ENCODE data around the gene PRRC2A.

Gene PRRC2A

GRCh38 chr6:31651602-31652191, 31.2 kb downstream of the PRRC2A start:
- DNase-seq (ENCODE audit: low read depth in 2 of 2), result no peak

GRCh38 chr6:31652925-31653724, 32.6 kb downstream of the PRRC2A start:
- DNase-seq (ENCODE audit: low read depth in 2 of 2), result no peak

DNA sequence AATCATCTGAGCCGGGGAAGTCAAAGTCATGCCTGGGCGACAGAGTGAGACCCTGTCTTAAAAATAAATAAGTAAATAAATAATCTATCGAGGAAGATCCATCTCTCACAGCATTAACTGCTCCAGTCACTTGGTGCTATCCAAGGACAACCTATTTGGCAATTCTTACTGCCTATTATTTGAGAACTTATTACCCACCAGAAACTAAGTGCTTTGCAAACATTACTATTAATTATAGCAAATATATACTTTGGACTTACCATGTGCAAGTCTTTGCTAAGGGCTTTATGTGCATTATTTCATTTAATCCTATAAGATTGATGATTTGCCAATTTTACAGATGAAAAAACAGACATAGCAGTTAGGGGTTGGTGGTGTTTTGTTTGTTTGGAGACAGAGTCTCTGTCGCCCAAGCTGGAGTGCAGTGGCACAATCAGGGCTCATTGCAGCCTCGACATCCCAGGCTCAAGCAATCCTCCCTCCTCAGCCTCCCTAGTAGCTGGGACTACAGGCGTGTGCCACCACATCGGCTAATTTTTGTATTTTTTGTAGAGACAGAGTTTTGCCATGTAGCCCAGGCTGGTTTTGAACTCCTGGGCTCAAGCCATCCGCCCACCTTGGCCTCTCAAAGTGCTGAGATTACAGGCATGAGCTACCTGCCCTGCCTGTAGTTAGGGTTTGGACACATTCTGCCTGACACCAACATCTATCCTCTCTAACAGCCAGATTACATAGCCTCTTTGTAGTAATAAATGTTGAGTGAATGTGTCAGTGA, 34.2 kb downstream of the PRRC2A start:
- DNase-seq (ENCODE audit: low read depth in 2 of 2), result no peak

DNA sequence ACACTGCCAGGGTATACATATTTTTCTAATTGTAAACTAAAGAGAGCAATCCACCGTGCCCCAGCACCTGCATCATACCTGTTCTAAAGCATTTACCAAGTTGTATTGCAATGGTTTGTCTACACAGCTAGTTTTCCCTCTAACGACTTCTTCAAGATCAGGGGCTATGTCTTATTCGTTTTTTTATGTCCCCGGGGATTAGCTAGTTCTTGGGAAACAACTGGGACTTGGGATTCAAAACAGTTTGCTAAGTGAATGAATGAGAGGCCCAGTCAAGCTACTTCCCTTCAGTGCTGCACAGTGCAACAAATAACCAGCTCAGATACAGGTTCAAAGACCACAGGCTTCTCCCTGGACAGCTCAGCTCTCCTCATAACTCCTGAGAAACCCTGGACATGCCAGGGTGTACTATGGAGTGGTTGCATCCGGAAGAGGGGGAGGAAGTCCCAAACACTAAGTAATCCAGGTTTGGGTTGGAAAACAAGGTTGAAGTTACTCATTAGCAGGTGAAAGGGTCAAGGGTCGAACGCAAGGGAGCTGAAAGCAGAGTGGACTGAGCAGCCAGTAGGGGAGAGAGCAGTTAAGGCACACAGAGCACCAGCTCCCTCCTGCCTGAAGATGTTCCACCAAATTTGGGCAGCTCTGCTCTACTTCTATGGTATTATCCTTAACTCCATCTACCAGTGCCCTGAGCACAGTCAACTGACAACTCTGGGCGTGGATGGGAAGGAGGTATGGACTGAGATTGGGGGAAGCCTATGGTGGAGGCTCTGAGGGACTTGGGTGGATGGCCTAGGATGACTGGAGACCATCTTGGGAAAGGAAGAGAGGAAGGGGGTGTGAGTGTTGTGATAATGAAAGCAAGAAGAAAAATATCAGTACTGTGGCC, 35.1 kb downstream of the PRRC2A start, which contains the start of gene APOM:
Gene APOM, plus strand, starts transcription at position 546 of the 889 bp plus-strand sequence. Its CDS starts 73 bp downstream, at position 619.
- no peak for DNase-seq (ENCODE audit: low read depth in 2 of 2)

- no peak for DNase-seq (ENCODE audit: low read depth in 2 of 2)
These were observed 37.1 kb downstream of the PRRC2A start for GRCh38 chr6:31657406-31658157.

- no peak for DNase-seq (ENCODE audit: low read depth in 2 of 2)
These were observed 37.7 kb downstream of the PRRC2A start for GRCh38 chr6:31658158-31658688.

GRCh38 chr6:31658983-31659648, 38.6 kb downstream of the PRRC2A start:
- DNase-seq (ENCODE audit: low read depth in 2 of 2), result no peak

GRCh38 chr6:31659649-31660380, 39.3 kb downstream of the PRRC2A start:
- DNase-seq (ENCODE audit: low read depth in 2 of 2), result no peak

- no peak for DNase-seq (ENCODE audit: low read depth in 2 of 2)
These were observed 40.1 kb downstream of the PRRC2A start, which contains the start of gene C6orf47 for GRCh38 chr6:31660381-31661261. TSS of gene C6orf47 (minus strand) at chr6:31660778. CDS start at chr6:31659947, 831 bp downstream.

GRCh38 chr6:31661262-31662123, 41.0 kb downstream of the PRRC2A start:
- DNase-seq (ENCODE audit: low read depth in 2 of 2), result no peak

DNA sequence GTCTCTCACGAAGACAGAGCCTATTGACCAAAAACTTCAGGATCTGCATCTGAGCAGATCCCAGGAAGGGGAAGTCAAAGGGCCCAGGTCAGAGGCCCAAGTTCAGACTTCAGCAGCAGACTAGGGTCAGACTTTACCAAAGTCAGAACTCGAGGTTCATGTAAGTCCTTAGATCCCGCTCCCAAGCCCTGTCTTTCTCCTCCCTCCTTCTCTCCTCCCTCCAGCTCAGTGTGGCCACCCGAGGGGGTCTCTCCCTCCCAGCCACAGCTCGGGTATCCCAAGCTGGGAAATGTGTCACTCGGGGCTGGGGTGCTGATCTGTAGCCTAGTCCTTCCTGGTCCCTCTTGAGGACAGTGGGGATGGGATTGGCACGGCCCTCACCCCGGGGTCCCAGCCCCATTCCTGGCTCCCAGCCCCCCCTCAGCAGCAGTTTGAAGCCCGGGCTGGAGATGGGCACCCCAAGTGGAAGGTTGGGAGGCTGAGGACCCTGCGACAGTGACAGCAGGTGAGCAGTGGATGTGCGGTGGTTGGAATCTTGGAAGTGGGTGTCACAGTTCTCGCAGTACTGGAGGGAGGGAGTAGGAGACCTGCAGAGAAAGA, 41.7 kb downstream of the PRRC2A start:
- DNase-seq (ENCODE audit: low read depth in 2 of 2), result no peak

DNA sequence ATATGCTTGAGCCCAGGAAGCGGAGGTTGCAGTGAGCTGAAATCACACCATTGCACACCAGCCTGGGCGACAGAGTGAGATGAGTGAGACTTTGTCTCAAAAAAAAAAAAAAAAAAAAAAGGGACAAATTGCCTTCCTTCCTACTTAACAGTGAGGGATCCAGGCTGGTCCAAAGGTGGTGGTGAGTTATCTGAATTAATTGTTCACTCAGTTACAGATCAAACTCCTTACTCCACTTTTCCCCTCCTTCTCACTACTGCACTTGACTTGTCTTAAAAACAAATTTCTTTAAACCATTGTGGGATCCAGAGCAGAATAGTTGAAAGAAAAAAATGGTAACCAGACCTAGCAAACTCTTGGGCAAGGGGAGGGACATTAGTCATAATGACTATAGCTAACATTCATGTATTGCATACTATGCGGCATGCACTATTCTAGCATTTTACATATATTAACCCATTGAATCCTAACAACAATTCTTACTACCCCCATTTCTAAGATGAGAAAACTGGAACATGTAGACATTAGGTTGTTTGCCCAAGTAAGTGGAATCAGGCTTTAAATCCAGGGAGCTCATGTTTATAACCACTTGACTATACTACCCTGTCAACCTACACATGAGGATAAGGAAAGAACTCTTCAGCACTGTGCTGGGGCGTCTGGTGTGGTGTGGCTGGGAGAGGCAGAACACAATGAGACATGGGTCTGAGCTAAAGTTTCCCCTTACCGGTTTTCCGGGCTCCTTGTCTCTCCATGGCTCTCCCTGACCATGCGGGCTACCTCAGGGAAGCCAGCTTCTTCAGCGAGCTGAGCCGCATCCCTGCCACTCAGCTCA, 42.8 kb downstream of the PRRC2A start:
- no peak for DNase-seq (ENCODE audit: low read depth in 2 of 2)

- no peak for DNase-seq (ENCODE audit: low read depth in 2 of 2)
These were observed 43.7 kb downstream of the PRRC2A start for GRCh38 chr6:31663961-31664789.

DNA sequence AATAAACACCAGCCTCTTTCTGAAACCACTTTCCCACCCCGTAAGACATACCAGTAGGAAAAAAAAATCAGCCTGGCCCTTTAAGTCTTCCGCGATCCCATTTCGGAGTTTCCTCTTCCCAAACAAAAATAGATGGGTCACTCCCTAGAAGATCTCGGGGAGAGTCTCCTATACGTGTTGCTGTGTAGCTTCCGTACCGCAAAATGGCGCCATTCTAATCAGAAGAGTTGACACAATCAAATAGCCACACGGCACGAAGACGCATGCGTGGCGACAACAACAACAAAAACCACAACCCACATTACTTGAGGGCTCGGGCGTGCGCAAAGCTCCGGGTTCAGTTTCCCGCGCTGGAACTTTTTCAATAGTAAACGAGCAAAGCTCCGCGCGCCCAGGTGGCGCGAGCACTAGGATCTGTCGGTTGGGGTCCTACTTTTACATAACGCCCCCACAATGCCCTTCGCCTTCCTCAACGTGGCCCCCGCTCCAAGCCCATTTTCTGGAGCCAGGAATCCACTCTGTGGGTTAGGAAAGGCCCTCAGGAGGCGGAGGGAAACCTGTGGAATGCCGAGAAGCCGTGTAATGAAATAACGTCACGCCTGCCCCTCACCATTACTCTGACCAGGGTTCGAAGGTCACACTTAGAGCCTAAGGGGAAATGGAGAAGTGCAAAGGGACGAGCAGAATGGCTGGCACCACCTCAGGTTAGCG, 44.4 kb downstream of the PRRC2A start, which contains the start of gene GPANK1:
Gene GPANK1, minus strand, starts transcription at position 208 of the 711 bp plus-strand sequence. CDS start 519 bp downstream, outside the sequence.
- DNase-seq (ENCODE audit: low read depth in 2 of 2), result peak; percentile 91

Data from fibroblast of skin of left quadriceps (primary cell).